Measurements from ENCODE around the gene SDF2. TPM values are rescaled to one million over a fixed set of nuclear protein-coding genes. Genes with fewer than 3 reads are reported as not detected.

SDF2 gene
- total RNA-seq, 1 donor from 2014 or later, result 62.7 TPM

- H3K4me1 ChIP-seq, result peaks cover 20% of the 10 kb centered on the region
Measured at GRCh38 chr17:28704219-28704858, 42.6 kb upstream of the SDF2 start.

GRCh38 chr17:28703552-28704218 lies 42.0 kb upstream of the SDF2 start:
- peak overlapping the region; percentile 81 for H3K27ac Mint-ChIP-seq

More at GRCh38 chr17:28704219-28704858, 42.6 kb upstream of the SDF2 start:
- Mint-ChIP-seq H3K27ac (peak overlapping the region; percentile 74), H3K4me1 (peaks cover 32% of the 10 kb centered on the region), H3K4me3 (no peak overlapping the region), H3K9me3 (no peaks in the 10 kb centered on the region), H3K36me3 (peaks cover 20% of the 10 kb centered on the region), H3K27me3 (ENCODE audit: insufficient read depth, low read depth) (peaks cover 10% of the 10 kb centered on the region)
- Histone ChIP-seq H3K4me2 (no peak overlapping the region), H3K9me3 (ENCODE audit: low read depth) (no peaks in the 10 kb centered on the region), H3K36me3 (no peaks in the 10 kb centered on the region), H3K79me2 (ENCODE audit: low read depth) (peaks cover 10% of the 10 kb centered on the region), H2AFZ (replicated peaks) (no peak overlapping the region), H3K4me3 (no peak overlapping the region), H3K9ac (no peak overlapping the region), H3K27me3 (no peaks in the 10 kb centered on the region), H4K20me1 (ENCODE audit: low read depth) (peaks cover 40% of the 10 kb centered on the region), H3K27ac (no peak overlapping the region), H3F3A (ENCODE audit: low read depth) (peaks cover 30% of the 10 kb centered on the region)
- DNase-seq (ENCODE audit: low spot score), result no peak
- TF ChIP-seq EZH2phosphoT487 (IDR thresholded peaks at IDR 0.05), result no peak
- no peak for TF ChIP-seq EZH2 (IDR thresholded peaks at IDR 0.05)

GRCh38 chr17:28702752-28703150 lies 41.0 kb upstream of the SDF2 start:
- no peaks in the 10 kb centered on the region for H3K9me3 ChIP-seq (ENCODE audit: low read depth)
- Mint-ChIP-seq H3K36me3 (peaks cover 24% of the 10 kb centered on the region), H3K27ac (peak overlapping the region; percentile 57), H3K4me3 (no peak overlapping the region), H3K4me1 (peaks cover 32% of the 10 kb centered on the region), H3K9me3 (no peaks in the 10 kb centered on the region), H3K27me3 (ENCODE audit: insufficient read depth, low read depth) (peaks cover 8% of the 10 kb centered on the region)
- no peak overlapping the region for H3K4me3 ChIP-seq
- H3K36me3 ChIP-seq, result no peaks in the 10 kb centered on the region
- peaks cover 40% of the 10 kb centered on the region for H4K20me1 ChIP-seq (ENCODE audit: low read depth)
- TF ChIP-seq EZH2phosphoT487 (IDR thresholded peaks at IDR 0.05), result no peak
- no peak for TF ChIP-seq EZH2 (IDR thresholded peaks at IDR 0.05)
- no peak for TF ChIP-seq CTCF (IDR thresholded peaks at IDR 0.05)
- peaks cover 27% of the 10 kb centered on the region for H3F3A ChIP-seq (ENCODE audit: low read depth)
- peak overlapping the region; percentile 60 for H3K9ac ChIP-seq
- H3K79me2 ChIP-seq (ENCODE audit: low read depth), result no peaks in the 10 kb centered on the region
- H2AFZ ChIP-seq (replicated peaks), result no peak overlapping the region
- H3K4me2 ChIP-seq, result peak overlapping the region; percentile 51
- peak; percentile 43 for DNase-seq (ENCODE audit: low spot score)
- H3K27me3 ChIP-seq, result no peaks in the 10 kb centered on the region
- H3K4me1 ChIP-seq, result peaks cover 20% of the 10 kb centered on the region
- peak overlapping the region; percentile 78 for H3K27ac ChIP-seq

More at GRCh38 chr17:28703552-28704218, 42.0 kb upstream of the SDF2 start:
- peaks cover 40% of the 10 kb centered on the region for H4K20me1 ChIP-seq (ENCODE audit: low read depth)
- H2AFZ ChIP-seq (replicated peaks), result no peak overlapping the region
- H3K36me3 Mint-ChIP-seq, result peaks cover 21% of the 10 kb centered on the region
- H3K27me3 ChIP-seq, result no peaks in the 10 kb centered on the region
- peaks cover 30% of the 10 kb centered on the region for H3F3A ChIP-seq (ENCODE audit: low read depth)
- peak overlapping the region; percentile 78 for H3K27ac ChIP-seq
- no peak for DNase-seq (ENCODE audit: low spot score)
- peaks cover 20% of the 10 kb centered on the region for H3K4me1 ChIP-seq
- peak overlapping the region; percentile 60 for H3K9ac ChIP-seq
- peak overlapping the region; percentile 67 for H3K4me3 Mint-ChIP-seq
- no peak overlapping the region for H3K4me2 ChIP-seq
- no peaks in the 10 kb centered on the region for H3K36me3 ChIP-seq
- H3K9me3 Mint-ChIP-seq, result no peaks in the 10 kb centered on the region
- peaks cover 32% of the 10 kb centered on the region for H3K4me1 Mint-ChIP-seq
- peaks cover 4% of the 10 kb centered on the region for H3K79me2 ChIP-seq (ENCODE audit: low read depth)
- TF ChIP-seq EZH2phosphoT487 (IDR thresholded peaks at IDR 0.05), result no peak
- no peak for TF ChIP-seq EZH2 (IDR thresholded peaks at IDR 0.05)
- no peak for TF ChIP-seq CTCF (IDR thresholded peaks at IDR 0.05)
- no peak overlapping the region for H3K4me3 ChIP-seq
- H3K27me3 Mint-ChIP-seq (ENCODE audit: insufficient read depth, low read depth), result peaks cover 8% of the 10 kb centered on the region
- no peaks in the 10 kb centered on the region for H3K9me3 ChIP-seq (ENCODE audit: low read depth)
